Stimulated activated naive CD8-positive, alpha-beta T cell treated with anti-CD3 and anti-CD28 coated beads, Interleukin-15, Interleukin-2, amounts not matched to agents 100 ng/mL and 50 ng/mL, for 24 hours (primary cell): ENCODE data around the gene FAM20C.
"Not testable (repeated sequence)": the region's sequence is repeated elsewhere in the genome, so short reads cannot be mapped to it uniquely, and the experiment has no call there.

ENCODE experiments used
- H3K27ac Mint-ChIP-seq: one replicate; pipeline ENCODE4 v1.8.0; 2021; ENCODE audit warnings: mild to moderate bottlenecking, mixed read lengths
- H3K27me3 Mint-ChIP-seq: one replicate; pipeline ENCODE4 v1.8.0; 2021; ENCODE audit warnings: mixed read lengths
- H3K36me3 Mint-ChIP-seq: one replicate; pipeline ENCODE4 v1.8.0; 2021; ENCODE audit warnings: low read depth, mixed read lengths
- H3K4me1 Mint-ChIP-seq: one replicate; pipeline ENCODE4 v1.8.0; 2021; ENCODE audit warnings: low read depth, mixed read lengths
- H3K4me3 Mint-ChIP-seq: one replicate; pipeline ENCODE4 v1.8.0; 2021; ENCODE audit warnings: mild to moderate bottlenecking, mixed read lengths
- H3K9me3 Mint-ChIP-seq: one replicate; pipeline ENCODE4 v1.8.0; 2021; ENCODE audit warnings: mixed read lengths

FAM20C gene

DNA sequence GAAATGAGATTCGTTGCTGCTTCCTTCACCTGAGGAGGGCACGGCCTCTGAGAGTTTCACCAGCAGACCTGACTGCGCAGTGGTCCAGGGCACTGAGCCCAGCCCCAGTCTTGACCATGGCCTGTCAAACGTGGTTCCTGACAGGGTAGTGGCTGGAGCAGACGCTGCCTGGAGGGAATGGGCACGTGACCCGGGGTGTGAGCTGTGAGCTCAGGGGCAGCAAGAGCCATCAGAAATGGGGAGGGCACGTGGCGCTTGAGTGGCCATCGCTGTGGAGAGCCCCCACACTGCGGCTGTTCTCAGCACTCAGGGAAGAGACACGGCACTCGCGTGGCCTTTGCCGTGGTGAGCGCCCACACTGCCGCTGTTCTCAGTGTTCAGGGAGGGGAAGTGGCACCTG is 12.0 kb downstream of the FAM20C start:
- no peak overlapping the region for H3K27ac Mint-ChIP-seq
- no peak overlapping the region for H3K4me3 Mint-ChIP-seq
- no peaks in the 10 kb centered on the region for H3K36me3 Mint-ChIP-seq
- no peaks in the 10 kb centered on the region for H3K9me3 Mint-ChIP-seq
- no peaks in the 10 kb centered on the region for H3K4me1 Mint-ChIP-seq
- no peaks in the 10 kb centered on the region for H3K27me3 Mint-ChIP-seq

- Mint-ChIP-seq H3K4me3 (no peak overlapping the region), H3K27ac (no peak overlapping the region), H3K27me3 (no peaks in the 10 kb centered on the region)
Measured at GRCh38 chr7:205115-206010, 13.0 kb downstream of the FAM20C start.

GRCh38 chr7:206351-206750 is 14.0 kb downstream of the FAM20C start:
- not testable (repeated sequence) for H3K27ac Mint-ChIP-seq, H3K9me3 Mint-ChIP-seq, H3K27me3 Mint-ChIP-seq, H3K4me1 Mint-ChIP-seq, H3K36me3 Mint-ChIP-seq, H3K4me3 Mint-ChIP-seq

More at GRCh38 chr7:205115-206010, 13.0 kb downstream of the FAM20C start:
- no peaks in the 10 kb centered on the region for H3K4me1 Mint-ChIP-seq
- no peaks in the 10 kb centered on the region for H3K9me3 Mint-ChIP-seq
- H3K36me3 Mint-ChIP-seq: no peaks in the 10 kb centered on the region

GRCh38 chr7:207418-208129 is 15.2 kb downstream of the FAM20C start:
- Mint-ChIP-seq H3K27me3 (no peaks in the 10 kb centered on the region), H3K4me1 (no peaks in the 10 kb centered on the region), H3K27ac (no peak overlapping the region), H3K36me3 (no peaks in the 10 kb centered on the region), H3K9me3 (no peaks in the 10 kb centered on the region), H3K4me3 (no peak overlapping the region)

DNA sequence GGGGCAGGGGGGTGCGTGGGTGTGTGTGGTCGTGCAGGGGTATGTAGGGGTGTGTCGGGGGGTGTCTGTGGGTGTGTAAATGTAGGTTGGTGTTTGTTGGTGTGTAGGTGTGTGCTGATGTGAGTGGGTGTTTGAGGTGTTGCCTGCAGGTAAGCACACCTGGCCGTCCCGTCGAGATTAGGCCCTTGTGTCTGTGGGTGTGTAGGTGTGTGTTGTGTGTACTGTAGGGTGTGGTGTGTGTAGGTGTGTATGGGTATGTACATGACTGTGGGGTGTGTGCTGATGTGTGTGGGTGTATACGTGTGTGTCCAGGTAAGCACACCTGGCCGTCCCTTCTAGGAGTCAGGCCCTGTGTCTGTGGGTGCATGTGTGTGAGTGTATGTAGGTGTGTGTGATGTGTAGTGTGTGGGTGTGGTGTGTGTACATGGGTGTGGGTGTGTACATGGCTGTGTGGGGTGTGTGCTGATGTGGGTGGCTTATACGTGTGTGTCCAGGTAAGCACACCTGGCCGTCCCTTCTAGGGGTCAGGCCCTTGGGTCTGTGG is 15.8 kb downstream of the FAM20C start:
- H3K4me1 Mint-ChIP-seq: no peaks in the 10 kb centered on the region
- H3K27ac Mint-ChIP-seq: no peak overlapping the region
- no peaks in the 10 kb centered on the region for H3K9me3 Mint-ChIP-seq
- no peak overlapping the region for H3K4me3 Mint-ChIP-seq
- H3K36me3 Mint-ChIP-seq: no peaks in the 10 kb centered on the region
- H3K27me3 Mint-ChIP-seq: no peaks in the 10 kb centered on the region

GRCh38 chr7:208816-209215 is 16.4 kb downstream of the FAM20C start:
- H3K4me3 Mint-ChIP-seq: no peak overlapping the region
- H3K4me1 Mint-ChIP-seq: no peaks in the 10 kb centered on the region
- H3K9me3 Mint-ChIP-seq: no peaks in the 10 kb centered on the region
- no peak overlapping the region for H3K27ac Mint-ChIP-seq
- no peaks in the 10 kb centered on the region for H3K36me3 Mint-ChIP-seq
- no peaks in the 10 kb centered on the region for H3K27me3 Mint-ChIP-seq

- no peak overlapping the region for H3K27ac Mint-ChIP-seq
- no peaks in the 10 kb centered on the region for H3K9me3 Mint-ChIP-seq
- no peak overlapping the region for H3K4me3 Mint-ChIP-seq
- no peaks in the 10 kb centered on the region for H3K36me3 Mint-ChIP-seq
- H3K4me1 Mint-ChIP-seq: no peaks in the 10 kb centered on the region
- no peaks in the 10 kb centered on the region for H3K27me3 Mint-ChIP-seq
Measured at GRCh38 chr7:209416-209815, 17.0 kb downstream of the FAM20C start.

DNA sequence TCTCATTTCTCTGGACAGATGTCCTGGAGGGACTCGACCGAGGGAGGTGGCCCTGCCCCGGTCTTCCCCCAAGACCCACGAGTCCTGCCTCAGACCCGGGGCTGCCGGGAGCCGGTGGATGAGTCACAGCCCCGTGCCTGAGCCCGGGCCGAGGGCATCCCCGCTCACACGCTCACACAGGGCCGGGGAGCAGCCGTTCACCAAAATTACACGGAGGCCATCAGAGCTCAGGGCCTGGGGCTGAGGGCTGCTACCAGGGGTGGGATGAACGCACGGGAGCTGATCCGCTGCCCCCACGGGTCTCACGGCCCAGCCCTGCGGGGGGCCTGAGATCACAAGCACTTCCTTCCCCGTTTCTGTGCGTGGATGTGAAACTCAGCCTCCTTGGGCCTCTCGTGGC is 17.5 kb downstream of the FAM20C start:
- Mint-ChIP-seq H3K27me3 (no peaks in the 10 kb centered on the region), H3K27ac (no peak overlapping the region), H3K9me3 (no peaks in the 10 kb centered on the region), H3K36me3 (no peaks in the 10 kb centered on the region), H3K4me1 (no peaks in the 10 kb centered on the region), H3K4me3 (no peak overlapping the region)

DNA sequence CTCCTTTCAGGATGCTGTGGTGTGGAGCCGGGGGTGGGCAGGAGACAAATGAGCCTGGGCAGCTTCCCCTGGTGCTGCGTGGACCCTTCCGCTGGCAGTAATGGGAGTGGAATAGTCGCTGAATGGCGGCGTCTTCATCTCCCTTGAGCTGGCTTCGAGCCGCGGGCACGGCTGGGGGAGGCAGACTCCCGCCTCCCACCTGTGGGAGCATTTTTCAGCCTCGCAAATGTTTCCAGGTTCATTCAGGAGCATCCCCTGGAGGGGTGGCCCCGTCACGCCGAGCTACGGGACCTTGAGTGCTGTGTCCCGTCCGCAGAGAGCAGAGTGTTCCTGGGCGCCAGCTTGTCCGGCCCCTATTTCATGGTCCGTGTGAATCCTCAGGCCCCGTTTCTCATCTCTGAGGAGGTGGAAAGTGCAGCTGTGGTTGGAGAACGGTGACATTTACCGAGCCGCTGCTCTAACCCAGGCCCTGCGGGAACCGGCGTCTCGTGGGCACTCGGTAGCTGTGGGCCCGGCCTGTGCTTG is 18.1 kb downstream of the FAM20C start:
- Mint-ChIP-seq H3K36me3 (no peaks in the 10 kb centered on the region), H3K4me1 (no peaks in the 10 kb centered on the region), H3K27ac (no peak overlapping the region), H3K27me3 (no peaks in the 10 kb centered on the region), H3K9me3 (no peaks in the 10 kb centered on the region), H3K4me3 (no peak overlapping the region)

DNA sequence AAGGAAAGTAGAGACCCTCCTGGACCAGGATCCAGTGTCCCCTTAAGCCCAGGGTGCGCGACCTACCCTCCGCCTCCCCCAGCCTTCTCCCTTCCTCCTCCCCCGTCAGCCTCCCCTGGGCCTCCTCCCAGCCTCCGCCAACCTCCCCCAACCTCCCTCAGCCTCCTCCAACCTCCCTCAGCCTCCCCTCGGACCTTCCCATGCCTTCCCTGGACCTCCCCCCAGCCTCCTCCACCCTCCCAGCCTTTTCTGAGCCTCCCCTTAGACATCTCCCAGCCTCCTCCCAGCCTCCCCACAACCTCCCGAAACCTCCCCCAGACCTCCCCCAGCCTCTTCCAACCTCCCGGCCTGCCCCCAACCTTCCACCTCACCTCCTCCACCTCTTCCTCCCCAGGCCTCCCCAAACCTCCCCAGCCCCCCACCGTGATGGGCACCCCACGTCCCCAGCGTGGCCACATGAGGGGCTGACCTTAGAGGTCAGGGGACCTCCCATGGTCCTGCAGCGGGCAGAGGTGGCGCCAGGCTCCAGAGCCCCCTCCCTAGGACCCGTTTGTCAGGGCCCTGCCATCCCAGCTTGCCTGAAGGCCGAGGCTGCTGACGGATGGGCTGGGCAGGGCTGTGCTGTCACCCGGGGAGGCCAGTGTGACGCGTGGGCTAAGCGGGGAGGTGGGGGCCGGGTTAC is 18.8 kb downstream of the FAM20C start:
- Mint-ChIP-seq H3K36me3 (no peaks in the 10 kb centered on the region), H3K4me1 (no peaks in the 10 kb centered on the region), H3K27me3 (no peaks in the 10 kb centered on the region), H3K27ac (no peak overlapping the region), H3K4me3 (no peak overlapping the region), H3K9me3 (no peaks in the 10 kb centered on the region)

GRCh38 chr7:211715-212058 is 19.3 kb downstream of the FAM20C start:
- Mint-ChIP-seq H3K4me3 (no peak overlapping the region), H3K27me3 (no peaks in the 10 kb centered on the region), H3K4me1 (no peaks in the 10 kb centered on the region), H3K36me3 (no peaks in the 10 kb centered on the region), H3K9me3 (no peaks in the 10 kb centered on the region), H3K27ac (no peak overlapping the region)

DNA sequence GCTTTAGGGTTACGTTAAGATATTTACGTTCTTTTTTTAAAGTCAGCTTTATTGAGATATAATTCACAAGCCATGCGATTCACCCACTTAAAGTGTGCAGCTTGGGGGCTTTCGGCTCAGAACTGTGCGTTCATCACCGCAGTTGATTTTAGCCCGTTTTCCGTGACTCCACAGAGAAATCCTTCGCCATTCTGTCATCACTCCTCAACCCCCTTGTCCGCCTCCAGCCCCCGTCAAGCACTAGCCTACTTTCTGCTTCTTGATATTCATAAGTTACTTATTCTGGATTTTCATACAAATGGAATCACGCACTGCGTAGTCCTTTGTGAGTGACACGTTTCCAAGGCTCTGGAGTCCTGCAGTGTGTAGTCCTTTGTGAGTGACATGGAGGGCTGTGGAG is 20.4 kb downstream of the FAM20C start:
- H3K27ac Mint-ChIP-seq: no peak overlapping the region
- H3K4me1 Mint-ChIP-seq: no peaks in the 10 kb centered on the region
- no peaks in the 10 kb centered on the region for H3K27me3 Mint-ChIP-seq
- no peak overlapping the region for H3K4me3 Mint-ChIP-seq
- H3K36me3 Mint-ChIP-seq: no peaks in the 10 kb centered on the region
- no peaks in the 10 kb centered on the region for H3K9me3 Mint-ChIP-seq

- H3K9me3 Mint-ChIP-seq: no peaks in the 10 kb centered on the region
- no peaks in the 10 kb centered on the region for H3K4me1 Mint-ChIP-seq
- no peak overlapping the region for H3K27ac Mint-ChIP-seq
- H3K27me3 Mint-ChIP-seq: no peaks in the 10 kb centered on the region
- H3K36me3 Mint-ChIP-seq: no peaks in the 10 kb centered on the region
- no peak overlapping the region for H3K4me3 Mint-ChIP-seq
Measured at GRCh38 chr7:213324-213993, 21.1 kb downstream of the FAM20C start.

- no peak overlapping the region for H3K27ac Mint-ChIP-seq
- H3K36me3 Mint-ChIP-seq: no peaks in the 10 kb centered on the region
- no peaks in the 10 kb centered on the region for H3K4me1 Mint-ChIP-seq
- no peak overlapping the region for H3K4me3 Mint-ChIP-seq
- H3K27me3 Mint-ChIP-seq: no peaks in the 10 kb centered on the region
- no peaks in the 10 kb centered on the region for H3K9me3 Mint-ChIP-seq
Measured at GRCh38 chr7:214410-215212, 22.2 kb downstream of the FAM20C start.
